Neuronal stem cell (in vitro differentiated cells): Measurements from ENCODE around the gene OTOA.

Experiments
- DNase-seq: peaks from one replicate; pipeline ENCODE4 v3.0.0-alpha.2; 2013; ENCODE audit warnings: low spot score
- H2AFZ ChIP-seq: one replicate; pipeline ENCODE4 v1.6.1; 2013; ENCODE audit warnings: mild to moderate bottlenecking, low read length, inconsistent platforms
- H2AK5ac ChIP-seq: 2 replicates; pipeline ENCODE4 v1.6.1; 2013; ENCODE audit warnings: low read depth, mild to moderate bottlenecking, inconsistent platforms, low read length, moderate library complexity, mixed read lengths
- H2BK120ac ChIP-seq: 2 replicates; pipeline ENCODE4 v1.6.1; 2013; ENCODE audit warnings: low read depth, mild to moderate bottlenecking, inconsistent platforms, low read length, moderate library complexity, mixed read lengths
- H2BK12ac ChIP-seq: one replicate; pipeline ENCODE4 v1.6.1; 2013; ENCODE audit warnings: low read length, inconsistent platforms
- H2BK15ac ChIP-seq: 2 replicates; pipeline ENCODE4 v1.6.1; 2013; ENCODE audit warnings: mild to moderate bottlenecking, low read length, inconsistent platforms, mixed read lengths
- H2BK5ac ChIP-seq: one replicate; pipeline ENCODE4 v1.6.1; 2013; ENCODE audit warnings: inconsistent platforms, mild to moderate bottlenecking, low read length, moderate library complexity
- H3K14ac ChIP-seq: one replicate; pipeline ENCODE4 v1.6.1; 2013; ENCODE audit warnings: low read length, inconsistent platforms
- H3K18ac ChIP-seq: 2 replicates; pipeline ENCODE4 v1.6.1; 2013; ENCODE audit warnings: low read length, inconsistent platforms
- H3K23ac ChIP-seq: 2 replicates; pipeline ENCODE4 v1.6.1; 2013; ENCODE audit warnings: low read depth, mild to moderate bottlenecking, mixed read lengths, low read length, inconsistent platforms; ENCODE audit not compliant: poor library complexity
- H3K27ac ChIP-seq: replicated peaks from 3 replicates; pipeline ENCODE4 v1.5.1; 2013; ENCODE audit warnings: low read length, inconsistent platforms
- H3K27me3 ChIP-seq, 3 experiments: 2 replicates each; pipeline ENCODE4 v1.6.1; 2013; ENCODE audit warnings: low read length in 3 of 3, mild to moderate bottlenecking in 2 of 3, inconsistent platforms in 1 of 3, low read depth in 1 of 3, mixed read lengths in 1 of 3, moderate library complexity in 1 of 3; ENCODE audit not compliant: control insufficient read depth in 3 of 3, insufficient read depth in 3 of 3
- H3K36me3 ChIP-seq, 2 donors: replicated peaks in 1 of 2; 2 replicates each; pipeline ENCODE4 v1.6.1; 2013; ENCODE audit warnings: low read length in 2 of 2; ENCODE audit not compliant: control insufficient read depth in 2 of 2, insufficient read depth in 2 of 2
- H3K4ac ChIP-seq: 2 replicates; pipeline ENCODE4 v1.6.1; 2013; ENCODE audit warnings: inconsistent platforms, mild to moderate bottlenecking, low read length, moderate library complexity
- H3K4me1 ChIP-seq, 2 donors: 1 replicate in 1 of 2; 2 replicates in 1 of 2; pipeline ENCODE4 v1.6.1; 2013; ENCODE audit warnings: low read length in 2 of 2, low read depth in 1 of 2; ENCODE audit not compliant: control insufficient read depth in 2 of 2, insufficient read depth in 1 of 2
- H3K4me2 ChIP-seq: one replicate; pipeline ENCODE4 v1.6.1; 2013; ENCODE audit warnings: mild to moderate bottlenecking, low read length, inconsistent platforms; ENCODE audit not compliant: insufficient read depth, poor library complexity, severe bottlenecking
- H3K4me3 ChIP-seq, 2 donors: 2 replicates each; pipeline ENCODE4 v1.5.1; 2013; ENCODE audit warnings: low read length in 2 of 2, mild to moderate bottlenecking in 2 of 2, inconsistent platforms in 1 of 2, moderate library complexity in 1 of 2
- H3K79me1 ChIP-seq: one replicate; pipeline ENCODE4 v1.6.1; 2013; ENCODE audit warnings: low read depth, mild to moderate bottlenecking, inconsistent platforms, low read length, moderate library complexity
- H3K9ac ChIP-seq: one replicate; pipeline ENCODE4 v1.6.1; 2013; ENCODE audit warnings: mild to moderate bottlenecking, low read depth, low read length, inconsistent platforms; ENCODE audit not compliant: poor library complexity
- H3K9me3 ChIP-seq, 2 donors: replicated peaks in 1 of 2; 2 replicates each; pipeline versions ENCODE3 to v1.6.1; 2013; ENCODE audit warnings: low read length in 2 of 2, mild to moderate bottlenecking in 2 of 2, inconsistent platforms in 1 of 2, low read depth in 1 of 2, mixed read lengths in 1 of 2, moderate library complexity in 1 of 2; ENCODE audit not compliant: control insufficient read depth in 2 of 2, insufficient read depth in 1 of 2
- H4K8ac ChIP-seq: one replicate; pipeline ENCODE4 v1.6.1; 2013; ENCODE audit warnings: low read depth, mild to moderate bottlenecking, inconsistent platforms, low read length, moderate library complexity
- H4K91ac ChIP-seq: one replicate; pipeline ENCODE4 v1.6.1; 2013; ENCODE audit warnings: low read length, low read depth, mild to moderate bottlenecking, inconsistent platforms; ENCODE audit not compliant: poor library complexity
- WGBS, 2 donors: extraction: QIAGEN DNeasy Blood & Tissue Kit; methylation state at CpG; one replicate each; pipeline ENCODE4 v1.1.7; 2013; ENCODE audit warnings: missing lambda C conversion rate in 2 of 2, mixed read lengths in 1 of 2; ENCODE audit not compliant: insufficient read length in 2 of 2, insufficient replicate concordance in 1 of 2; ENCODE audit errors: extremely low coverage in 2 of 2; 5-methylcytosine and 5-hydroxymethylcytosine counted together

Gene OTOA

DNA sequence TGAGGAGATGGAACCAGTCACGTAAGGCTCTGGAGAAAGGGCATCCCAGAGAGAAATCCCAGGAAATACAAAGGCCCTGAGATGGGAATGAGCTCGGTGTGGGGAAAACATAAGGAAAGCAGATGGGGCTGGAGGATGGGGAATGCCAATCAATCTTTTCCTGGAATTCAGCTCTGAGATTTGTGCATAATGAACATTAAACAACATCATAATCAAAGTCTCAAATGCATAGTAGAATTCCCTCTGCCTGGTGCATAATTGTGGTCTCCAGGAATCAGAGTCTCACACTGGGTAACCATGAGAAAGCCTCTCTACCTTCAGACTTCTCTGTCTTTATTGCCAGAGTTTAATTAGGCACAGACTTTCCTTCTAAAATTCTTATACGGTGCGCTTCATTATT, 30.8 kb downstream of the OTOA start:
- Histone ChIP-seq H3K18ac (no peak overlapping the region), H3K9me3 (no peaks in the 10 kb centered on the region), H2BK15ac (no peak overlapping the region), H3K4me1 (no peaks in the 10 kb centered on the region), H4K8ac (no peak overlapping the region), H2AK5ac (no peak overlapping the region), H2BK12ac (no peak overlapping the region), H2BK120ac (no peak overlapping the region), H3K23ac (no peak overlapping the region), H3K4ac (no peak overlapping the region), H2BK5ac (no peak overlapping the region), H3K14ac (no peak overlapping the region), H3K4me3 (no peak overlapping the region), H3K27me3 (no peaks in the 10 kb centered on the region), H3K9ac (no peak overlapping the region), H3K27ac (no peak overlapping the region), H3K36me3 (no peaks in the 10 kb centered on the region), H3K4me2 (no peak overlapping the region), H3K79me1 (no peaks in the 10 kb centered on the region), H4K91ac (no peak overlapping the region), H2AFZ (no peak overlapping the region)
- no CpG with 5 or more reads among the region's 4 CpGs for WGBS, 2 donors
- DNase-seq = no peak

DNA sequence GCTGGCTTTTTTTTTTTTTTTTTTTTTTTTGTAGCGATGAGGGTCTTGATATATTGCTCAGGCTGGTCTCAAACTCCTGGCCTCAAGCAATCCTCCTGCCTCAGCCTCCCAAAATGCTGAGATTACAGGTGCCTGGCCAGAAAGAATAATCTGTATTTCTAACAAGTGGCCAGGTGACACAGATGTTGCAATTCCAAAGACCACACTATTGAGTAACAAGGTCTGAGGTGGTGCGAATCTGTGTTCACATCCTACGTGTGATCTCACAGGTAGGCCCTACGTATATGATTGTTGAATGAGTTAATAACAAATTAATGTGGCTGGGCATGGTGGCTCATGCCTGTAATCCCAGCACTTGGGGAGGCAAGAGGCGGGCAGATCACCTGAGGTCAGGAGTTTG, 33.3 kb downstream of the OTOA start:
- H2BK12ac ChIP-seq = no peak overlapping the region
- H3K18ac ChIP-seq = no peak overlapping the region
- H3K23ac ChIP-seq = no peak overlapping the region
- no peaks in the 10 kb centered on the region for H3K4me1 ChIP-seq
- no peak overlapping the region for H3K4me3 ChIP-seq
- no peak overlapping the region for H3K27ac ChIP-seq
- no peak overlapping the region for H4K91ac ChIP-seq
- no peaks in the 10 kb centered on the region for H3K9me3 ChIP-seq
- DNase-seq = no peak
- H2AFZ ChIP-seq = no peak overlapping the region
- WGBS, 2 donors = no CpG with 5 or more reads among the region's 5 CpGs
- no peak overlapping the region for H2AK5ac ChIP-seq
- H3K79me1 ChIP-seq = no peaks in the 10 kb centered on the region
- no peak overlapping the region for H3K4ac ChIP-seq
- no peak overlapping the region for H3K9ac ChIP-seq
- no peak overlapping the region for H2BK120ac ChIP-seq
- no peaks in the 10 kb centered on the region for H3K36me3 ChIP-seq
- H2BK15ac ChIP-seq = no peak overlapping the region
- no peak overlapping the region for H4K8ac ChIP-seq
- no peak overlapping the region for H3K4me2 ChIP-seq
- H3K14ac ChIP-seq = no peak overlapping the region
- no peaks in the 10 kb centered on the region for H3K27me3 ChIP-seq
- H2BK5ac ChIP-seq = no peak overlapping the region

DNA sequence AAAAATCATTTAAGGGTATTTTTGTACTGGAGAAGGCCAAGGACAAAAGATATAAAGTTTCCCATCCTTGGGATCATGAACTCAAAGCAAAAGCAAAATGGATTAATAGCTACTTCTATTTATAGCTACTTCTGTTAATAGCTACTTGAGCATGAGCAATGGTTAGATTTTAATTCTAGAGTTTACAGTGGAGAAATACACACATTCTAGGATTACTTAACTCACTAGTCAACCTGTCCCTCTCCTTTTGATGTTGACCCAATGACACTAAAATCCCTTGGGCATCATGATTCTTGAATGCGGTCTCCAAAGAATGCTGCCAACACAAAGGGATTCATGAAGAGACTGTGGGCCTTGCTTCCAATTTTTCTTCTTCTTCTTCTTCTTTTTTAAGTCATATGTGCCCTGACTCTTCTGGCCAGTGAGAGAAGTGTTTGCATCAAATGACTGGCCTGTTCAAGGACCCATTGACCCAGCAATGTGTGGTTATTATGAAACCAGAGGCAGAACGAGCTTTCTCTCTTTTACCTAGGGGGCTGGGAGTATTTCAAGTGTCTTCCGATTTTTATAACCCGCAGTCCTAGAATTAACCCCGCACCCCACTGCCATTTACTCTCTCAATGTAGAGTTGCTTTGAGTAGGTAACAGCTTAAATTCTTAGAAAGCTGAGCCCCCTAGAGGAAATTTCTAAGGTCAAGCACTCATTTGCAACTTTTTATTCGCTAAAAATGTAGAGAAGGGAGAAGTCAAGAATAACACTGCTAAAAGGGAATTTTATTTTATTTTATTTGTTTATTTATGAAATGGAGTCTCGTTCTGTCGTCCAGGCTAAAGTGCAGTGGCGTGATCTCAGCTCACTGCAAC, 34.6 kb downstream of the OTOA start:
- Histone ChIP-seq H2AK5ac (no peak overlapping the region), H2AFZ (no peak overlapping the region), H3K27ac (no peak overlapping the region), H3K4ac (no peak overlapping the region), H3K27me3 (no peaks in the 10 kb centered on the region), H2BK15ac (no peak overlapping the region), H3K14ac (no peak overlapping the region), H3K18ac (no peak overlapping the region), H3K4me3 (no peak overlapping the region), H3K79me1 (no peaks in the 10 kb centered on the region), H3K23ac (no peak overlapping the region), H2BK120ac (no peak overlapping the region), H3K4me1 (no peaks in the 10 kb centered on the region), H3K4me2 (no peak overlapping the region), H4K8ac (no peak overlapping the region), H2BK12ac (no peak overlapping the region), H3K9ac (no peak overlapping the region), H4K91ac (no peak overlapping the region), H3K36me3 (no peaks in the 10 kb centered on the region), H2BK5ac (no peak overlapping the region), H3K9me3 (no peaks in the 10 kb centered on the region)
- no CpG with 5 or more reads among the region's 9 CpGs for WGBS, 2 donors
- no peak for DNase-seq

DNA sequence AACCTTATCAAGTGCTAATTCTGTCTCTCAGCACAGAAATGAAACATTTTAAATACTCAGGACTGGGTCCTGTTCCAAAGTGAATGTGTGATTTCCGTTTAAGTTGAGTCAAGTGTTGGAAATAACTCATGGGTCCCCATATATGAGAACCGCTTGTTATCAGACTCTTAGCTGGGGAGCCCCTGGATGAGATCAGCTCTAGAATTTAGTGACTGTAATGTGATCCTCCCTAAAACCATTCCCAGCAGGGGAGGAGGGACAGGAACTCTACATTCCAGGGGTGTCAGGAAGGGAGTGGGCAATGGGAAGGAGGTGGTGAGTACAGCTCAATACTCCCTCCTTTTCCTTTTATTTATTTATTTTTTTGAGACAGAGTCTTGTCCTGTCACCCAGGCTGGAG, 37.5 kb downstream of the OTOA start:
- Histone ChIP-seq H3K9me3 (no peaks in the 10 kb centered on the region), H2BK15ac (no peak overlapping the region), H3K27ac (no peak overlapping the region), H4K91ac (no peak overlapping the region), H4K8ac (no peak overlapping the region), H3K79me1 (no peaks in the 10 kb centered on the region), H3K4me1 (no peaks in the 10 kb centered on the region), H3K14ac (no peak overlapping the region), H2BK5ac (no peak overlapping the region), H3K4me2 (no peak overlapping the region), H2BK12ac (no peak overlapping the region), H2AFZ (no peak overlapping the region), H3K23ac (no peak overlapping the region), H2BK120ac (no peak overlapping the region), H3K27me3 (no peaks in the 10 kb centered on the region), H3K9ac (no peak overlapping the region), H3K4me3 (no peak overlapping the region), H3K18ac (no peak overlapping the region), H3K36me3 (no peaks in the 10 kb centered on the region), H2AK5ac (no peak overlapping the region), H3K4ac (no peak overlapping the region)
- no peak for DNase-seq
- no CpG with 5 or more reads among the region's 2 CpGs for WGBS, 2 donors
